ENCODE results near the gene NPTX2.
"Not testable (repeated sequence)": the region's sequence is repeated elsewhere in the genome, so short reads cannot be mapped to it uniquely, and the experiment has no call there.

NPTX2 gene

DNA sequence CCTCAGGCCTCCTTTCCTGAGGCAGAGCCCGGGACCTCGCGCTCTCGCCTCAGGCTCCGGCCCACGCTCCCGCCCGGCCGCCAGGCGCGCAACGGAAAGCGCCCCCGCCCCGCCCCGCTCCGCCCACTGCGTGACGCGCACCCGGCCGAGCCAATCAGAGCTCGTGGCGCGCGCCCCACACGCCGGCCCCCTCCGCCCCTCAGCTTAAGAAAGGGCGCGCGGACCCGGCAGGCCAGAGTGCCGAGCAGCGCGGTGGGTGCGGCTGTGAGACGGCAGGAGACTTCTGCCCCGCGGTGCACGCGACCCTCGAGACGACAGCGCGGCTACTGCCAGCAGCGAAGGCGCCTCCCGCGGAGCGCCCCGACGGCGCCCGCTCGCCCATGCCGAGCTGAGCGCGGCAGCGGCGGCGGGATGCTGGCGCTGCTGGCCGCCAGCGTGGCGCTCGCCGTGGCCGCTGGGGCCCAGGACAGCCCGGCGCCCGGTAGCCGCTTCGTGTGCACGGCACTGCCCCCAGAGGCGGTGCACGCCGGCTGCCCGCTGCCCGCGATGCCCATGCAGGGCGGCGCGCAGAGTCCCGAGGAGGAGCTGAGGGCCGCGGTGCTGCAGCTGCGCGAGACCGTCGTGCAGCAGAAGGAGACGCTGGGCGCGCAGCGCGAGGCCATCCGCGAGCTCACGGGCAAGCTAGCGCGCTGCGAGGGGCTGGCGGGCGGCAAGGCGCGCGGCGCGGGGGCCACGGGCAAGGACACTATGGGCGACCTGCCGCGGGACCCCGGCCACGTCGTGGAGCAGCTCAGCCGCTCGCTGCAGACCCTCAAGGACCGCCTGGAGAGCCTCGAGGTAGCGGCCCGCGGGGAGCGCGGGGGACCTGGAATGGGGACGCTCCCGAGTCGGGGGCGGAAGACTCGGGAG is at the start of gene NPTX2:
NPTX2 (plus strand) TSS at position 235 of the 909 bp plus-strand sequence; CDS start at position 412, 177 bp downstream.
- no peak for DNase-seq (ENCODE audit: low read depth)
- TF ChIP-seq CTCF (conservative IDR thresholded peaks at IDR 0.05; ENCODE audit: low read depth, low read length), result peak; percentile 14
- peak within 1 kb of the TSS; percentile 35 for H3K4me3 ChIP-seq (ENCODE audit: low read length)

- no peak for DNase-seq (ENCODE audit: low read depth)
- no peak for TF ChIP-seq CTCF (conservative IDR thresholded peaks at IDR 0.05; ENCODE audit: low read depth, low read length)
- H3K4me3 ChIP-seq (ENCODE audit: low read length), result no peak overlapping the region
Measured at GRCh38 chr7:98567991-98568390, 49.1 kb upstream of the NPTX2 start.

GRCh38 chr7:98568891-98569290 is 48.2 kb upstream of the NPTX2 start:
- H3K4me3 ChIP-seq (ENCODE audit: low read length), result no peak overlapping the region
- peak; percentile 12 for DNase-seq (ENCODE audit: low read depth)
- TF ChIP-seq CTCF (conservative IDR thresholded peaks at IDR 0.05; ENCODE audit: low read depth, low read length), result no peak

DNA sequence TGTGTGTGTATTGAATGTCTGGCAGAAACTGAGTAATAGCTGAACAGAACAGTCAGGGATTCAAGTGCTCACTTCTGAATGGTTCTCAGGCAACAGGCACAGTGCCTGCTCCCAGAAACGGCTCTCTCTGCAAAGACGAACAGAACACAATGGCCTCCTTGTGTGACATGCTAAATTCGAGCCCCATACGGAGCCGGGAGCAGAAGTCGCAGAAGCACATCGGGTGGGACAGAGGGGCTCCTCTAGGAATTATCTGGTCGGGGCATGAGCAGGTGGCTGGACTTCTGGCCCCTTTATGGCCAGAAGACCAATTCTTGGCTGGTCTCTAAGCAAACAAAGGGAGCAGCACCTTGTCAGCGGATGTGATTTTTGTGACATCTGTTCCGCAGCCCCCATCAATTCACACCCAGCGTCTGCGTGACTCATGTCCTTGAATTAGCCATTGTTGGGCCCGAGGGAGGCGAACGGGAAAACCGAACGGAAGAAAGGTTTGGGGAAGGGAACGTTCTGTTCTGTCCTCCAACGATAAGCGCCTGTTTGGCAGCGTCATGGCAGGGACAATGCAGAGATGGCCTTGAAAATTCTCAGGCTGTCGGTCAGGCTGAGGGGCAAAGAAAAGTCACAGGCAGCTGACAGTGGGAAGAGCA is 47.3 kb upstream of the NPTX2 start:
- TF ChIP-seq CTCF (conservative IDR thresholded peaks at IDR 0.05; ENCODE audit: low read depth, low read length), result no peak
- no peak for DNase-seq (ENCODE audit: low read depth)

DNA sequence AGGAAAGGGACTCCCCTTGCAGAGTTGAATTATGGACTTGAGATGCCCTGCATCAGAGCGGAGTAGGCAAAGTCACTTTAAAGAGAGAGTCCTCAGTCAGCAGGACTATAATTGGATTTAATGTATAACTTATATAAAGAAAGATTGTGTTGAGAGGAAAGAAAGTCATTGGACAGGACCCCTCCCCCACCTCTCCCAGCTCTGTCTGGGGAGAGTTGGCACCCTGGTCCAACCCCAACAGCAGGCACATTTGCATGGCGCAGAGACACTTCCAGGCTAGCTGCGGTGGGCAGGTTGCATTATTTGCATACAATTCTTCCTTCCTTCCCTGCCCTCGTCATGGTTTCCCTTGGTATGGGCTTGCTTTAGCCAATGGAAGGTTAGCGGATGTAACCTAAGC is 46.1 kb upstream of the NPTX2 start:
- no peak for TF ChIP-seq CTCF (conservative IDR thresholded peaks at IDR 0.05; ENCODE audit: low read depth, low read length)
- no peak overlapping the region for H3K4me3 ChIP-seq (ENCODE audit: low read length)
- DNase-seq (ENCODE audit: low read depth), result no peak

More for the DNA sequence above, 47.3 kb upstream of the NPTX2 start:
- H3K4me3 ChIP-seq (ENCODE audit: low read length), result no peak overlapping the region

DNA sequence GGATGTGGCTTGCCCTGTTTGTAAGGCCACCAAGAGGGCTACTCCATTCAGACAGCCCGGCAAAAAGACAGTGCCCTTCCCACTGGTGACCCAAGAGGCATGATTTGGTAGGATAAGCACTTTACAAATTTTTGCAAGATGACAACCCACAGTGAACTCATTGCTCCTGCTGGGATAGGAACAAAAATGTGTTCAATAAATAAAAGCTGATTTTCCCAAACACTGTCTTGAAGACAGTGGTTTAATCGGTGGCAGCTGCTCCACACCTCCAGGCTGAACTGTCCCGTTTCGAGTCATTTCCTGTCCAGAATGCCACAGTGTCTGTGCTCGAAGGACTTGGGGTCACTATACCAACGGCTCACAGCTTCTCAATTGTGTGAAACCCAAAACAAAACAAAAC is 45.1 kb upstream of the NPTX2 start:
- DNase-seq (ENCODE audit: low read depth), result no peak
- H3K4me3 ChIP-seq (ENCODE audit: low read length), result no peak overlapping the region
- TF ChIP-seq CTCF (conservative IDR thresholded peaks at IDR 0.05; ENCODE audit: low read depth, low read length), result no peak

DNA sequence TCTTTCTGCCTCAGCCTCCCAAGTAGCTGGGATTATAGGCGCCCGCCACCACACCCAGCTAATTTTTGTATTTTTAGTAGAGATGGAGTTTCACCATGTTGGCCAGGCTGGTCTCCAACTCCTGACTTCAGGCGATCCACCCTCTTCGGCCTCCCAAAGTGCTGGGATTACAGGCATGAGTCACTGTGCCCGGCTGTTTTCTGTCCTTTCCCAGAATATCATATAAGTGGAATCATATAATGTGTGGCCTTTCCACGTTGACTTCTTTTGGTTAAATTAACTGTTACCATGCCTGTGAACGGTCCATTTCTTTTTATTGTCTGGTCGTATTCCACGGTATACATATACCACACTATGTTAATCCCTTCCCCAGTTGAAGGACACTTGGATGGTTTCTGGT is 44.4 kb upstream of the NPTX2 start:
- not testable (repeated sequence) for H3K4me3 ChIP-seq (ENCODE audit: low read length); DNase-seq (ENCODE audit: low read depth)
